ENCODE results near the gene AHNAK2.
"Not testable (repeated sequence)": the region's sequence is repeated elsewhere in the genome, so short reads cannot be mapped to it uniquely, and the experiment has no call there.

Gene AHNAK2

DNA sequence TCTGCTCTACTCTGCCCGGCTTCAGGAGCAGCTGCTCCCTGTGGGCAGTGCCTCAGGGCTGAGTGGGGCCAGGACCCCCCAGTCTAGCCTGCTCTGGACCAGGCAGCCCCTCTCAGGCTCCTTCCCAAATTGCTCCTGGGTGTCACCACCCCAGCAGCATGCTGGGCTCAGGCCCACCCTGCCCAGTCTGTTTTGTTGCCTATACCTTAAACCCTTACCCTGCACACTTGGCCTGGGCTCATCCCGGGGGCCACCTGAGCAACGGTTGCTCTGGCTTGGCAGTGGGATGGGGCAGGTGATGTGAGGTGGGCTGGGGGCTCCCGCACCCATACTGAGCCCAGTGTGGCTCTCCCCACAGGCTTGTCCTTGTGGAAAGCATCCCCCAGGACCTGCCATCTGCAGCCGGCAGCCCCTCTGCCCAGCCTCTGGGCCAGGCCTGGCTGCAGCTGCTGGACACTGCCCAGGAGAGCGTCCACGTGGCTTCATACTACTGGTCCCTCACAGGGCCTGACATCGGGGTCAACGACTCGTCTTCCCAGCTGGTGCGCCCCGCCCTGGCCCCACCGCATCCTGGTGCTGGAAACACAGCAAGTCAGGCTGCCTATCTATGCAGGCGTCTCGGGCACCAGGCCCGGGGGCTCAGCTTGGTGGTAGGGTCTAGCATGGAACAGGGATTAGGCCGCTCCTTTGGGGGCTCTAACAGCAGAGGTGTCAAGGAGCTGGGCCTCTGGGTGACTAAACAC is 49.6 kb downstream of the AHNAK2 start:
- no peak for DNase-seq

DNA sequence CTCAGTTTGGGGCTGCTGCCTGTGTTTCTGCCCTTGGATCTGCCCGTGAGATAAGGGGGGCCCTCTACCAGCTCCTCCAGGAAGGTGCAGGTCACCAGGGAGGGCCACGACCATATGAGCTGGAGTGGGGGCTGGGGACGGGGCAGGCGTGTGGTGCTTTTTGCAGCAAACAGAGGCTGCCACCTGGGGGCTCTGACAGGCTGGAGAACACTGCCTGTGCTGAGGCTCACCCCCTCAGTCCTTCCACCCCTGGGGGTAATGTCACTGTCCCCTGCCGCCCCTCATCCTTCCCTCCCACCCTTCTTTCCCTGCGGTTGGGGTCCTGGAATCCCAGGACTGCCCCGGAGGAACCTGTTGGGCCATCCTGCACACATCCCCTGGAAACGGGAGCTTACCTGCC is 50.3 kb downstream of the AHNAK2 start:
- no peak for DNase-seq

DNA sequence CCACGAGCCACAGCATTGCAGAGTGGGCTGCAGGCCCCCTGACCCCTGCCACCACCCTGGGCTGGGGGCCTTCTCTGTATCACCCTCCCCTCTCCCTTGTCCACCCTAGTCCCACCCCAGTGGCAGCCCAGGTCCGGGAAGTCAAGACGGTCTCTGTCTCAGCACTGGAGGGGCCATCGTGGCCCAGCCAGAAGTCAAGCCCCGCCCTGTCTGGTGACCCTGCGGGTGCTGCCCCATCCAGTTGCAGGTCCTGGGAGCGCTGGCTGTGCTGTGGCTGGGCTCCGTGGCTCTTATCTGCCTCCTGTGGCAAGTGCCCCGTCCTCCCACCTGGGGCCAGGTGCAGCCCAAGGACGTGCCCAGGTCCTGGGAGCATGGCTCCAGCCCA is 50.8 kb downstream of the AHNAK2 start:
- DNase-seq, result no peak

DNA sequence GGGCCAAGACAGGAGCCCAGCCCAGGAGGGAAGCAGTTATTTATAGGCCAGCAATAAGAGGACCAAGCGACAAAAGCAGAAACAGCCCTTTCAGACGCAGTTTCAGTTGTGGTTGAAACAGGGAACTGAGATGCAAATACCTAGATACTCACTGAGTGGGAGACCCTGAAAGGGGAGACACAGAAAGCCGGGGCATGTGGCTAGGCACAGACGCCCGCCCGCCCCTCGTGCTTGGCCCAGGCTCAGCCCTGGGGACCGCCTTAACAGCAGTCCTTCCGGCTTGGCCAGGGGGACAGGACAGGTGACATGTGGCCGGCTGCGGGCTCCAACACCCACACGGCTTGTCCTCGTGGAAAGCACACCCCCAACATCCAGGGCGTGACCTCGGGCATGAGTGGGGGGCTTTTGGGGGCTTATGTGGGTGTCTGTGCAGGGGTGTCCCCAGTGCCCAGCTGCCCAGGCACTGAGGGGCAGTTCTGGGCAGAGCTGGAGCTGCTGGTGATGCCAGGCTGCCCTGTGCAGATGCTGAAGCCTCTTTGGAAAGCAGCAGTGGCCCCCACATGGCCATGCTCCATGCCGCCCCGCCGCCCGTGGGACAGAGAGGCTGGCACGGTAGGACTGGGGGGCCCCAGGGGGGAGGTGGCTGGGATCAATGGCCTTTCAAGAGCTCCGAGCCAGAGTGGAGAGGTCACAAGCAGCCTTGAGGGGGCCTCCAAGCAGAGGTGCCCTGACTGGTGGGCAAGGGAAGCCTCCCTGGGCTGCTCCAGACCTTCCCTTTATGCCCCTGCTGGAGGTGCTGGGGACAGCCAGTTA is 51.3 kb downstream of the AHNAK2 start:
- DNase-seq, result peak in 2 of 56 donors; percentile 26 to 28

DNA sequence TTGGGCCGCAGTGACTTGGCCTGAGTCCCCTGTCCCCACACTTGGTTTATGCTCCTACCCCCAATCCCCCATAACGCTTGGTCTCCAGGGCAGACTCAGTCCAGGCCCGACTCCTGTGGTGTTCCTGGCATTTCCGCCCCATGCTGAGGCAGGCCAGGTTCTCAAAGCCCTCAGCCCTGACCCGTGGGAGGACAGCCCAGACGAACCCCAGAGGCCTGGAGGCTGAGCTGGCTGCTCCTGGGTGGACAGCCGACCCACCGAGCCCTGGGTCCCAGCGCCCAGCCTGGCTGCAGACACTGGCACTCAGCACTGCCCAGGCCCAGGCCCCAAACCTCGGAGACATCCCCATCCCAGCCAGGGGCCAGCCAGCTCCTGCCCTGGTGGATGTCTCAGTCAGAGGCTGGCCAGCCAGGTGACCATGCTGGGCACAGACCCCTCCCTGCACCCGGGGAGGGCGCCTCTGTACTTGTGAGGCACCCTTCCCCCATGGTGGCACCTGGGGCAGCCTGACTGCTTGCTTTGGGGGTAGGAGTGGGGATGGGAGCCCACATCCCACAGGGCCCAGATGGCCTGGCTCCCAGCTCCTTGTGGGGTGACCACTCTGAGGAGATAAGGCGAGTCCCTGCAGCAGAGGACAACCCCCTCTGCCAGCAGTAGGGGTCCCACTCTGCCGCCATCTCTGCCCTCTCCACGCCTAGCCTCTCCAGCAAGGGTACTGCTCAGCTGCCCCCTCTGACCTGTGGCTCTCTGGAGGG is 52.1 kb downstream of the AHNAK2 start:
- DNase-seq, result no peak

DNA sequence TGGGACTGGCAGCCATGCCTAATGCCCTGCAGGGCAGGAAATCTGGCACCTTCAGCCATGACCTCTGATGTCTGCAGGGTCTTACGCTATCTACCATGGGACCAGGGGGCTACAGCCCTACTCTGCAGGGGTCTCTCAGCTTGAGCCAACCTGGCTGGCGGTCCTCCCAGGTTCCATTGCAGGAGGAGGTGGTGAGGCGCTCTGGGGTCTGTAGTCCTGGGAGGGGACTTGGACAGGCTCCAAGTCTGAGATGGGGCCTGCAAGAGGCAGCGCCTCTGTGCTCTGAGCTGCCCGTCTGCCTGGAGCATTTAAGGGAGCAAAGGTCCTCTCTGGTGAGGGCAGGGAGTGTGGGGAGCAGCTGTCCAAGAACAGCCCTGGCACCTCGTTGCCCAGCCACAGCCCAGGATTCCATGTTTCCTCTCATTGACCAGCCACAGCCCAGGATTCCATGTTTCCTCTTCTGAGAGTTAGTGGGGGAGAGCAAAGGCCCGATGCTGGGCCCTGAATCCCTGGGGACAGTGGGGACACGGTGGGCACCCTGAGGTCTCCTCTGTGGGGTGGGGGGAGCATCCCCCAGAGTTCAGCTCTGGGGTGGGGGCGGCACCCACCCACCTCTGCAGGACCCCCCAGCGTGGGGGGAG is 52.8 kb downstream of the AHNAK2 start:
- DNase-seq, result no peak

DNA sequence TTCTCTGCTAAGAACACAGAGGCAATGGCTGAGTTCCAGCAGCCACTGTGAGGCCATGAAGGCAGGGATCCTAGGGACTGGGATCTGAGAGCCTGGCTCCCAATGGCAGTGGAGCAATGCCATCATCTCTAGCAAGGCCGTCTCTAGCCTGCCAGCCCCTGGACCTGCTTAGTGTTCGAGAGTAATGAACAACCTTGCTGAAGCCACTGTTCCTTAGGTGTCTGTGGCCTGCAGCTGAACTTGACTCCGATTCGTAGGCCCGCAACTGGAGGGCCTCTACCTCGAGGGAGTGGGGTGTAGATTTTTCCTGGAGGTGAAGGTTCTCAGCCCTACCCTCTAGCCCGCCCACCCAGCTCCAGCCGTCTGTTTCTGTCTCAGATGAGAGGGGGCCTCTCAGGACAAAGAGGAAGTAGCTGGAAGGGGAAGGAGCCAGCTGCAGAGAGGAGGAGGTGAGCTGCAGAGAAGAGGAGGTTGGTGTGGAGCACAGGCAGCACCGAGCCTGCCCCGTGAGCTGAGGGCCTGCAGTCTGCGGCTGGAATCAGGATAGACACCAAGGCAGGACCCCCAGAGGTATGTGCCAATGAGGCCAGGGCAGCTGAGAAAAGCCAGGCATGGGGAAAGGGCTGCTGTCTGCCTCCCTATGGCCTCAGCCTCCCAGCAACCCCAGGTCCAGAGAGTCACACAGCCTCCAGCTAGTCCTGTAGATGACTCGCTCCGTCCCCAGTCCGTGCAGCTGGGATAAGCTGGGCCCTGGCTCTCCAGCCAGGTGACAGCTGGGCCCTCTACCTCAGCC is 53.6 kb downstream of the AHNAK2 start, which contains the start of gene PLD4:
Gene PLD4, plus strand, starts transcription at position 459 of the 793 bp plus-strand sequence. CDS start 2,262 bp downstream, outside the sequence.
- peak in 1 of 56 donors; percentile 11 for DNase-seq

DNA sequence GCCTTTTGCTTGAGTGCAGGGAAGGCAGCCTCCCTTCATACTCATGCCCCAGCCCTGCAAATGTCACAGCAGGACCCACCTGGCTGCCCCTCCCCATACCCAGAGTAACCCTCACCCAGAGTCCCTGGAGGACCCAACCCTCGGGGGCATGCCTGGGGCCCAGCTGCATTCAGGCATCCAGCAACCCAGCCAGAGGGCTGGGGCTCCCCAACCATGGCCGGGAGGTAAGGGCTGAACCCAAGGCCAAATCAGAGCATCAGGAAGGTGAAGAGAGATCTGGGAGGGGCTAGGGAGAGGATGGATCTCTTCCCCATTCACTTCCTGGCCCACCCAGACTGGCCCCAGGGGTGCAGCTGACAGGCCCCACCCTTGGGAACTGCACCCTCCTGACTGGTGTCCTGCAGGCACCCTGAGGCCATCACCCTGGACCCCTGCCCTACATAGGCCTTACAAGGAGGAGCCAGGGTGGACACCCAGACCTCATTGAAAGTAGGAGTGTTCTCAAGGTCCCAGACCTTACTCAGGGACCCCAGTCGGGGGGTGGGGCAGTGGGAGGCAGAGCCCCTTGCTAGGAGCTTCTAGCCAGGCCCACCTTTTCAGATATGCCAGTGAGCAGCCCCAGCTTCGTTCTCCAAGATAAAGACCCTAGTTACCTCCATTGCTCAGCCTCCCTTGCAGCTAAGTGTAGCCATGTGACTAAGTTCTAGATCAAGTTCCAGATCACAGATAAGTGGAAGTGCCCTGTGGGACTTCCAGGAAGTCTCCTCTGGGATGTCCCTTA is 54.3 kb downstream of the AHNAK2 start:
- DNase-seq, result no peak

DNA sequence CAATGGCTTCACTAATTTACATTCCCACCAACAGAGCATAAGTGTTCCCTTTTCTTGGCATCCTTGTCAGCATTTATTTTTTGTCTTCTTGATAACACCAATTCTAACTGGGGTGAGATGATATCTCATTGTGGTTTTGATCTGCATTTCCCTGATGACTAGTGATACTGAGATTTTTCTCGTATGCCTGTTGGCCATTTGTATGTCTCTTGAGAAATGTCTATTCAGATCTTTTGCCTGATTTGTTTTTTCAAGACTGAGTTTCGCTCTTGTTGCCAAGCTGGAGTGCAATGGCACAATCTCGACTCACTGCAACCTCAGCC is 58.2 kb downstream of the AHNAK2 start:
- DNase-seq, result no peak

DNA sequence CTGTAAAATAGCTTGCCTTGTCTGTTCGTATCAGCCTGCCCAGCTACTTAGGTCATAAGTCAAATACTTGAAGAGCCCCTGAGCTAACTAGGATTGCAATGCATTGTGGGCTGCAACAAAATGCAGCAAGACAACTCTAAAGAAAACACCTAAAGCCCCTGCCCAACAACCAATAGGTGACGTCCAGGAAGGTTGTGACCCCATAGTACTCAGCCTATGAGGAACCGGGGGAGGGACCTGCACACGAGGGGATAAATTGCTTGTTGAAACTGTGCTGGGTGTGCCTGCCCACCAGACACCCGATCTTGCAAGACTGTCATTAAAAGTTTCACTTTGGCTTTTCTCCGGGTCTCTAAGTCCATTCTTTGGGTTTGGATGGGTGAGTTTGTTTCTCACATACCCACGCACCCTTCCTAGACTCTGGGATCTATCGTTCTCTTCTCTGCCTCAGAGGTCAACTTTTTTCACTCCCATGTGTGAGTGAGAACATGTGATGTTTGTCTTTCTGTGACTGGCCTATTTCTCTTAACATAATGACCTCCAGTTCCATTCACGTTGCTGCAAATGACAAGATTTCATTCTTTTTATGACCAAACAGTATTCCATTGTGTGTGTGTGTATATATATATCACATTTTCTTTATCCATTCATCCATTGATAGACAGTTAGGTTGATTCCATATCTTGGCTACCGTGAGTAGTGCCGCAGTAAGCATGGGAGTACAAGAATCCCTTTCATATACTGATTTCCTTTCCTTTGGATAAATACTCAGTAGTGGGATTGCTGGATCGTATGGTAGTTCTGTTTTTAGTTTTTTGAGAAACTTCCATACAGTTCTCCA is 58.8 kb downstream of the AHNAK2 start:
- not testable (repeated sequence) for DNase-seq

DNA sequence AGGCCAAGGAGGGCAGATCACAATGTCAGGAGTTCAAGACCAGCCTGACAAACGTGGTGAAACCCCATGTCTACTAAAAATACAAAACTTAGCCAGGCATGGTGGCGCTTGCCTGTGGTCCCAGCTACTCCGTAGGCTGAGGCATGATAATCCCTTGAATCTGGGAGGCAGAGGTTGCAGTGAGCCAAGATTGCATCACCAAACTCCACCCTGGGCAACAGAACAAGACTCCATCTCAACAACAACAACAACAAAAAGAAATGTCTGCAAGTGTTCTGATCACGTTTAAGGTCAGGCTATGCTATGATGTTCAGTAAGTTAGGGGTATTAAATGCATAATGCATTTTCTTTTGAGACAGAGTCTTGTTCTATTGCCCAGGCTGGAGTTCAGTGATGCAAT is 60.2 kb downstream of the AHNAK2 start:
- DNase-seq, result no peak

DNA sequence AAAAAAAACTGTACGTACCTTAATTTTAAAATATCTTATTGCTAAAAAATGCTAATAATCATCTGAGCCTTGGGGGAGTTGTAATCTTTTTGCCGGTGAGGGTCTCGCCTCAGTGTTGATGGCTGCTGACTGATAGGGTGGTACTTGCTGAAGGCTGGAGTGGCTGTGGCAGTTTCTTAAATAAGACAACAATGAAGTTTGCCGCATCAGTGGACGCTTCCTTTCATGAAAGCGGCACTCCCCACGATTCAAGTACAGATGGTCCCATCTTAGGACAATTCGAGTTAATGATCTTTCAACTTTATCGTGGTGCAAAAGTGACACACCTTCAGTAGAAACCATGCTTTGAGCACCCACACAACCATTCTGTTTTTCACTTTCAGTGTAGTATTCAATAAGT is 61.1 kb downstream of the AHNAK2 start:
- no peak for DNase-seq

DNA sequence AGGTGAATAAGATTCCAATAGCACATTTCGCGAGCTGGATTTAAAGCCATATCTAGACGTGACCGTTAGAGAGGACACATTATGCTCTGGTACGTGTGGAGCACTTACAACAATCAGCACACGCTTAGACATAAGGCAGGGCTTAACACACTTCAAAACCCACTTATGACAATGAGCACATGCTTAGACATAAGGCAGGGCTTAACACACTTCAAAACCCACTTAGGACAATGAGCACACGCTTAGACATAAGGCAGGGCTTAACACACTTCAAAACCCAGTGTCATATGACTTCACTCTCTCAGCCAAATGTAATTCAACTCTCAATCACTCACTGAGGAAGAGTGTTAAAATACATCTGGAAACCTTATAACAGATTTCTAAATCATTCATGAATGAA is 64.7 kb downstream of the AHNAK2 start:
- DNase-seq, result no peak

DNA sequence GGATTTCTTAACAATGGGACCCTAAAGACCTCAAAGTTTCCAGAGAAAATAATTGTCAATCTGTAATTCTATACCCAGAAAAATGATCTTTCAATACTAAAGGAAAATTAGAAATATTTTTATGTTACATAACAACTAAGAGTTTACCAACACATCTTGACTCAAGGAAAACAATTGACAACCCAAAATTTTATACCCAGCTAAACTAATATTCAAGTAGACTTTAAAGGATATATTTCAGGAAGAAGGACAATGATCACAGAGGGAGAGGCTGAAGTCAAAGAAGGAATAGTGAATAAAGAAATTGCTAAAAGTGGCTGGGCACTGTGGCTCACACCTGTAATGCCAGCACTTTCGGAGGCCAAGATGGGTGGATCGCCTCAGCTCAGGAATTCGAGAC is 66.1 kb downstream of the AHNAK2 start:
- no peak for DNase-seq

DNA sequence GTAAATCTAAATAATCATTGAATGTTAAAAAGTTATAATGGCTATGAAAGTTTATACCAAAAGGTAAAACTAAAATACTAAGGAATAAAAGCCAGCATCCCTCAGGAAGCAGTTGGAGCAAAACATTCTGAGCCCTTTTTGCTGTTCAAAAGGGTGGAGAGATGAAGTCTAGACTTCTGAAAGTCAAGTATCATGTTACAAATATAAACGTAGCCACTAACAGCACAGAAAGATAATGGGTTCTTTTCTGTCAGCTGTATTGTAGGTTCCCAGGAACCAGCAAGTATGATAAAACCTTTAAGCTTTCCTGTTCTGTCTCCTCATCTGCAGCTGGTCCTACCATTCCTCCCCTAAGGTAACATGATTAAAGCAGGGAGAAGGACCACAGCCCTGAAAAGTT is 69.9 kb downstream of the AHNAK2 start:
- DNase-seq, result no peak

DNA sequence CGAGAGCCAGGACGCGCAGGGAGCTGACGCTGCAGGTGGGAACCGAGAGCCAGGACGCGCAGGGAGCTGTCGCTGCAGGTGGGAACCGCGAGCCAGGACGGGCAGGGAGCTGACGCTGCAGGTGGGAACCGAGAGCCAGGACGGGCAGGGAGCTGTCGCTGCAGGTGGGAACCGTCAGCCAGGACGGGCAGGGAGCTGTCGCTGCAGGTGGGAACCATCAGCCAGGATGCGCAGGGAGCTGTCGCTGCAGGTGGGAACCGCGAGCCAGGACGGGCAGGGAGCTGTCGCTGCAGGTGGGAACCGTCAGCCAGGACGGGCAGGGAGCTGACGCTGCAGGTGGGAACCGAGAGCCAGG is 72.6 kb downstream of the AHNAK2 start:
- not testable (repeated sequence) for DNase-seq

DNA sequence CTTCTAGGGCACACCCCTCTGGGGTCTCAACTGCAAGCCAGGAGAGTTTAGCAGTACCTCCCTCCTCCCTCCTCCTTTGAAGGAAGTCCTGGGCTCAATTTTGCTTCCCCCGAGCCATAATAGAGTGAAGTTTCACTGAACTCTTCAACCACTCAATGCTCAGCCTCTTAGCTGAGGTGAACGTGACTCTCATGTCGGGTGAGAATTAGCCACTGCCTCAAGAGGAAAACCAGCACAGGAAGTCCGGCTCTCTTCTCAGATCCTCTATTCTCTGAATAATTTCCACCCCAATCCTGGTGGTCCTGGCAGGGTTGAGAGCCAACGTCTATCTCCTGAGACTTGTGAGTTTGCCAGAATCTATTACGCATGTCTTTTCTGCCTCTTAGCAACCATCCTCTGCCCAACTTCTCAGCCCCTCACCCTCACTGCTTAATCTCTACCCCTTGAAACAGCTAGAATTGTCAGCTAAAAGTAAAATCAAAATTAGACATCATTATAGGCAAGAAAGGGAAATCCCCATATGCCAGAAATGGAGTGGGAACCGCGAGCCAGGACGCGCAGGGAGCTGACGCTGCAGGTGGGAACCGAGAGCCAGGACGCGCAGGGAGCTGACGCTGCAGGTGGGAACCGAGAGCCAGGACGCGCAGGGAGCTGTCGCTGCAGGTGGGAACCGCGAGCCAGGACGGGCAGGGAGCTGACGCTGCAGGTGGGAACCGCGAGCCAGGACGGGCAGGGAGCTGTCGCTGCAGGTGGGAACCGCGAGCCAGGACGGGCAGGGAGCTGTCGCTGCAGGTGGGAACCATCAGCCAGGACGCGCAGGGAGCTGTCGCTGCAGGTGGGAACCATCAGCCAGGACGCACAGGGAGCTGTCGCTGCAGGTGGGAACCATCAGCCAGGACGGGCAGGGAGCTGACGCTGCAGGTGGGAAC is 73.3 kb downstream of the AHNAK2 start:
- DNase-seq, result not testable (repeated sequence)

DNA sequence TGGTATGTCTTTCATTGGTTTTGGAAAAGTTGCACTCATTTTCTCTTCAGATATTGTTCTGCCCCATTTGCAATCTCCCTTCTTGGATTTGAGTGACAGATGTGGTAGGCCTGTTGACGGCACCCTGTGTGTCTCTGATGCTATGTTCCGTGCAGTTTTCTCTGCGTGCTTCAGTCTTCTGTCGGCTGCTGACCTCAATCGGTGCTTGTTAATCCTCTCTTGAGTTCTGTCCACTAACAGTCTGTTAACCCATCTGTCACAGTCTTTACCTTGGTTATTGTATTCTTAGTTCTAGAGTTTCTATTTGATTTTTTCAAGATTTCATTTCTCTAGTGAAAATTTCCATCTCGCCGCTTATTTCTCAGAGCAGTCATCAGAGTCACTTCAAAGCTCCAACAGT is 74.2 kb downstream of the AHNAK2 start:
- DNase-seq, result no peak

Measured in amygdala (tissue), 56 donors.